Measurements from ENCODE around the gene LYZL6. TPM values are rescaled to one million over a fixed set of nuclear protein-coding genes. Genes with fewer than 3 reads are reported as not detected.
A peak's percentile ranks its signal among the peaks of the same experiment; 100 is the strongest.

Gene LYZL6
- total and polyA plus RNA-seq, 8 donors = not detected

GRCh38 chr17:35895636-35896587, 47.6 kb downstream of the LYZL6 start:
- intact Hi-C loops (cut with DNase I; ENCODE audit: low total_unique reads) = no loop called here
- WGBS, 5 donors = 77 to 83% (median 78%) methylated on average over 14 of the region's 14 CpGs
- H3K4me3 ChIP-seq = no peak overlapping the region
- peaks cover 0 to 10% (median 0%) of the 10 kb centered on the region in 4 donors for H3K4me1 ChIP-seq
- H3K27ac ChIP-seq = peak overlapping the region in 3 of 5 donors; percentile 13 to 19 (median 14)
- no peaks in the 10 kb centered on the region for H3K36me3 ChIP-seq
- no peak for TF ChIP-seq POLR2AphosphoS5 (IDR thresholded peaks at IDR 0.05)
- no peak for TF ChIP-seq EP300 (IDR thresholded peaks at IDR 0.05)
- TF ChIP-seq POLR2A (IDR thresholded peaks at IDR 0.05) = no peak
- TF ChIP-seq CTCF (IDR thresholded peaks at IDR 0.05) = no peak
- no peak for DNase-seq
- H3K9me3 ChIP-seq = no peaks in the 10 kb centered on the region
- H3K27me3 ChIP-seq = peaks cover 0 to 4% (median 0%) of the 10 kb centered on the region in 3 donors

GRCh38 chr17:35894206-35894605, 49.3 kb downstream of the LYZL6 start:
- TF ChIP-seq POLR2AphosphoS5 (IDR thresholded peaks at IDR 0.05) = no peak
- no peak for TF ChIP-seq POLR2A (IDR thresholded peaks at IDR 0.05)
- TF ChIP-seq EP300 (IDR thresholded peaks at IDR 0.05) = no peak
- TF ChIP-seq CTCF (IDR thresholded peaks at IDR 0.05) = no peak
- Histone ChIP-seq H3K36me3 (no peaks in the 10 kb centered on the region), H3K9me3 (no peaks in the 10 kb centered on the region), H3K4me3 (no peak overlapping the region), H3K27me3 (peaks cover 0 to 4% (median 0%) of the 10 kb centered on the region in 3 donors), H3K4me1 (peaks cover 0 to 20% (median 6%) of the 10 kb centered on the region in 4 donors), H3K27ac (no peak overlapping the region)
- DNase-seq = no peak
- intact Hi-C loops (cut with DNase I; ENCODE audit: low total_unique reads) = no loop called here
- WGBS, 5 donors = 90 to 97% (median 92%) methylated on average over 7 of the region's 7 CpGs

GRCh38 chr17:35893751-35894150, 49.8 kb downstream of the LYZL6 start:
- no peak overlapping the region for H3K4me3 ChIP-seq
- intact Hi-C loops (cut with DNase I; ENCODE audit: low total_unique reads) = no loop called here

More at GRCh38 chr17:35893751-35894150, 49.8 kb downstream of the LYZL6 start:
- Histone ChIP-seq H3K27ac (no peak overlapping the region), H3K36me3 (no peaks in the 10 kb centered on the region), H3K4me1 (peaks cover 0 to 19% (median 6%) of the 10 kb centered on the region in 4 donors), H3K9me3 (no peaks in the 10 kb centered on the region), H3K27me3 (peaks cover 0 to 4% (median 0%) of the 10 kb centered on the region in 3 donors)
- DNase-seq = no peak
- no peak for TF ChIP-seq POLR2AphosphoS5 (IDR thresholded peaks at IDR 0.05)
- TF ChIP-seq CTCF (IDR thresholded peaks at IDR 0.05) = no peak
- no peak for TF ChIP-seq EP300 (IDR thresholded peaks at IDR 0.05)
- TF ChIP-seq POLR2A (IDR thresholded peaks at IDR 0.05) = no peak
- 90 to 96% (median 92%) methylated on average over 4 of the region's 4 CpGs for WGBS, 5 donors
